Effector memory CD8-positive, alpha-beta T cell (primary cell): ENCODE data around the gene SNRPD2.

Source experiments
- ATAC-seq: fragments of 150-1000 bp; cut with Tn5 transposase; replicated peaks from 2 replicates; pipeline ENCODE4 v1.10.0; 2021; ENCODE audit warnings: mild to moderate bottlenecking, moderate library complexity
- DNase-seq, 3 experiments: peaks; one replicate each; pipeline ENCODE4 v3.0.0; 2021
- H3K27ac Mint-ChIP-seq, 2 donors: one replicate each; pipeline ENCODE4 v1.8.0; 2022; ENCODE audit warnings: mild to moderate bottlenecking in 2 of 2, mixed read lengths in 2 of 2, moderate library complexity in 2 of 2
- H3K27me3 Mint-ChIP-seq, 2 donors: one replicate each; pipeline ENCODE4 v1.8.0; 2022; ENCODE audit warnings: mixed read lengths in 2 of 2
- H3K36me3 Mint-ChIP-seq: one replicate; pipeline ENCODE4 v1.8.0; 2022; ENCODE audit warnings: mild to moderate bottlenecking, moderate library complexity, mixed read lengths; ENCODE audit not compliant: insufficient read depth
- H3K4me1 Mint-ChIP-seq, 2 donors: one replicate each; pipeline ENCODE4 v1.8.0; 2022; ENCODE audit warnings: low read depth in 2 of 2, mixed read lengths in 2 of 2
- H3K4me3 Mint-ChIP-seq, 2 donors: one replicate each; pipeline ENCODE4 v1.8.0; 2022; ENCODE audit warnings: mild to moderate bottlenecking in 2 of 2, mixed read lengths in 2 of 2, moderate library complexity in 2 of 2
- H3K9me3 Mint-ChIP-seq, 2 donors: one replicate each; pipeline ENCODE4 v1.8.0; 2022; ENCODE audit warnings: mixed read lengths in 2 of 2

SNRPD2 gene

DNA sequence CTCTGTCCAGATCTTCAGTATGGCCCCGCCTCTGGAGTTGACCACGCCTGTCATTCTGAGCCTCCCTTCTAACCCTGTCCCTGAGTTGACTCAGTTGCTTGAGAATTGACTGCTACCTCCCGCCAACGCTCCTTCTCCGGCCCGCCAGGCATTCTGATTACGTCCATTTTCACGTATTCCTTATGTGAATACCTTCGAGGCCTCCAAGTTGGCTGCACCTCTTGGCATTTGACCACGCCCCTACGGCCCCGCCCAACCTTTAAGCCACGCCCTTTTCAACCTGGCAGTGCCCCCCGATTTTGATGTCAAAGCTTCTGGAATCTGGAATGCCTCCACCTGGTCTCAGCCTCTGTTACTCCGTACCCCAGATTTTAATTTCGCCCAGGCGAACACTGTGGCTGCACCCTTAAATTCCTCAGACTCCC is 50.9 kb downstream of the SNRPD2 start:
- Mint-ChIP-seq H3K27me3 (no peaks in the 10 kb centered on the region), H3K4me1 (peaks cover 33 to 47% of the 10 kb centered on the region in 2 donors), H3K4me3 (peak overlapping the region; percentile 74 to 75), H3K36me3 (peaks cover 37% of the 10 kb centered on the region), H3K9me3 (no peaks in the 10 kb centered on the region), H3K27ac (peak overlapping the region; percentile 87 to 98)
- peak; percentile 24 to 47 (median 40) for DNase-seq
- ATAC-seq: no peak

DNA sequence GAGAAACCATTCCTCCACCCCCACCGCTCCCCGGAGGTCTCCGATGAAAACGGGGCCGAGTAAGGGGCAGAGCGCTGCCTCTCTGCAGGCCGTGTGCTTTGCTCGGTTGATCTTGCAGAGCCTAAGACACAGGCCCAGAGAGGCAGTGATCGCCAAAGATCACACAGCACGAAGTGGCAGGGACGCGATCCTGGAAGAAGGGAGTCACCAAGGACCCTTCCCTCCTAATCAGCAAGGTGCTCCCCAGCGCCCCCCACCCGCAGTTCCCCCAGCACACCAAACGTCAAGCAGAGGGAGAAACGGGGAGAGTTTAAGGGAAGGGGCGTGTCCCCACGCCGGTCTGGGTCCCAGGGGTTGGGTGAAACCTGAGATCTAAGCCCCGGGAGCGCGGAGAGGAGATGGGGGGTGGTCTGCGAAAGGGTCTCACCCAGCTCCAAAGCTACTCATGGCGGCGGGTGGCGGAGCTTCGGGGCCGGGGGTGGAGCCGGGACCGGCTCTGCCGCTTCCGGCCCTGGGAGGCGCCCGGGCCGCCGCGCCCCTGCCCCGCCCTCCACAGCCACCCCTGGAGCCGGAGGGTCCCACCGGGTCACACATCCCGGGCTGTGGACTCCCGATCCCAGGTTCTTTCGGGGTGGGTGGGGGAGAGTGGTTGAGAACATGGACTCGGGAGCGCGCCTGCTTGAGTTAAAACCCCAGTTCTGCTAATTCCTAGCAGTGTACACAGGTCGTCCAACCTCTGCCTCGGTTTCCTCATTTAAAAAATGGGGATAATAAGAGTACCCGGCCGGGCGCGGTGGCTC is 52.6 kb downstream of the SNRPD2 start, which contains the start of gene EML2:
Gene EML2, minus strand, starts transcription at position 468 of the 800 bp plus-strand sequence. Its CDS starts 21 bp downstream, at position 447.
- peaks cover 33 to 40% of the 10 kb centered on the region in 2 donors for H3K4me1 Mint-ChIP-seq
- DNase-seq: peak; percentile 16 to 30 (median 18)
- peak within 1 kb of the TSS; percentile 91 to 94 for H3K27ac Mint-ChIP-seq
- H3K9me3 Mint-ChIP-seq: no peaks in the 10 kb centered on the region
- peaks cover 32% of the 10 kb centered on the region for H3K36me3 Mint-ChIP-seq
- H3K4me3 Mint-ChIP-seq: peak within 1 kb of the TSS; percentile 96 to 97
- ATAC-seq: no peak
- H3K27me3 Mint-ChIP-seq: no peaks in the 10 kb centered on the region

DNA sequence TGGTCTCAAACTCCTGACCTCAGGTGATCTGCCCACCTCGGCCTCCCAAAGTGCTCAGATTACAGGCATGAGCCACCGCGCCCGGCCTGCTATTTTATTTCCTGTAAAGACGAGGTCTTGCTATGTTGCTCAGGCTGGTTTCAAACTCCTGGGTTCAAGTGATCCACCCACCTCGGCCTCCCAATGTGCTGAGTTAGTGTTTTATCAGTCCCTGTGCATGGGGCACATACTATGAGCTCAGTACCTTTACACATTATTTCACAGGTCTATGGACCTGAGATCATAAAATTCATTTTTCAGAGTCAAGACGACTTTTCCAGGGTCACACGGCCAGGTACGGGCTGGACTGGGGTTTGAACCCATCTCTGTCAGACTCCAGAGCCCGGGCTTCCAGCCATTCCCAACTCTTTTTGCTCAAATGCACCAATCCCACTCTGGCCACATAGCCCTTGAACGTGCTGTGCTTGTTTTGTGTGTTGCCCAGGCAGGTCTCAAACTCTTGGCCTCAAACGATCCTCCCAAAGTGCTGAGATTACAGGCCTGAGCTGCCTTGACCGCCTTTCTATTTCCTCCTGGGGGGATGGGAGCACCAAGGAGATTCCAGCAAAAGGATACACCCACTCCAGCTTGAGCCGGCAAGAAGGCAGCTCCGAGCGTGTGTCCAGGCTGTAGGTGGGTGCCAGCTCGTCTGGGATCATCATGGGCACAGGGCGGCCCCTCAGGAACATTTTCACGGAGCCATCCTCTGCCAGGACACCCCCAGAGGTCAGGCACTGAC is 53.7 kb downstream of the SNRPD2 start:
- DNase-seq (no peak), ATAC-seq (no peak)
- Mint-ChIP-seq H3K36me3 (peaks cover 32% of the 10 kb centered on the region), H3K4me1 (peaks cover 30 to 37% of the 10 kb centered on the region in 2 donors), H3K4me3 (peak overlapping the region; percentile 96 to 97), H3K9me3 (no peaks in the 10 kb centered on the region), H3K27ac (peak overlapping the region; percentile 91 to 94), H3K27me3 (no peaks in the 10 kb centered on the region)
